ENCODE results near the gene FARSA.

GRCh38 chr19:12921047-12921446 is 12.5 kb downstream of the FARSA start:
- no peak for TF ChIP-seq CTCF (IDR thresholded peaks at IDR 0.05; ENCODE audit: extremely low read depth in 1 of 2, insufficient read depth in 1 of 2, low read depth in 1 of 2, low read length in 2 of 2)
- TF ChIP-seq EZH2 (IDR thresholded peaks at IDR 0.05; ENCODE audit: borderline replicate concordance, low read depth, low read length, severe bottlenecking), result no peak
- no peak for TF ChIP-seq POLR2A (IDR thresholded peaks at IDR 0.05; ENCODE audit: low read depth, low read length)
- TF ChIP-seq POLR2AphosphoS5 (IDR thresholded peaks at IDR 0.05; ENCODE audit: insufficient read depth, low read depth, low read length), result no peak
- TF ChIP-seq MYC (IDR thresholded peaks at IDR 0.05; ENCODE audit: low read depth, low read length), result no peak
- no peak for TF ChIP-seq MAX (IDR thresholded peaks at IDR 0.05; ENCODE audit: insufficient read depth, insufficient read length)

All from endothelial cell of umbilical vein (primary cell).